T-helper 2 cell (primary cell): ENCODE results near the gene DOCK2.

Experiments used
- DNase-seq, 5 experiments: peaks; one replicate each; pipeline versions ENCODE4 v3.0.0 to v3.0.0-alpha.2; 2012 to 2022

DOCK2 gene

DNA sequence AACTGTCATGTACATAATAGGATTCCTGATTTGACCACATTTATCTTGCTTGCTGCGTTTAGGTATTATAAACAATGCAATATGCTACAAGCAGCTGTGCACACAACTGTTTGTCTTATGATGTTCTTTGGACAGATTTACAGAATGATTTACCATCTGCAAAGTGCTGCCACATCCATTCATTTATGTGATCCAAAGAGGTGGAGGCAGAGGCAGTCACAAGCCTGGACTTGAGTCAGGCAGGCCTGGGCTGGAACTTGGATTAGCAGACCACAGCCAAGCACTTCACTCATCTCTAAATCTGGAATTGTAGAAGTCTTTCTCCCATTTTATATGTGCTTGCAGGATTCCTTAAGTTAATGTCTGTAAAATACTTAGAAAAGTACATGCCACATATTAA lies 194.3 kb downstream of the DOCK2 start:
- DNase-seq: no peak

DNA sequence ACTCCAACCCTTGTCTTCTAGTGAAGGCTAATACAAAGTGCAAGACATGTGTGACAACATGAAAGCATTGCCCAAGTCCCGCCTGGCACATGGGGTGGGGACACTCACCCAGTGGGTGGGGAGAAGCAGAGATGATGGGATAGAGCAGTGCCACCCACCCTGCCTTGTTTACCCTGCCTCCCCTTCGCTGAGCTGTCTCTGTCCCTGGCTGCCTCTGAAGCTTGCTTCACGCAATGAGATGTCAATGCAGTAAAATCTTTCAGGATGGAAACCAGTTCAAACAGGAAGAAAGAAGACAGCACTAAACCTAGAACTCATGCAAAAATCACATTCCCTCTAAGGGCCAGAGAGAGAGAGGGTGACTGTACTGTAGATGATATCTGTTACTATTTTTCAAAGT lies 195.2 kb downstream of the DOCK2 start:
- DNase-seq: peak in 1 of 5 experiments; percentile 35

DNA sequence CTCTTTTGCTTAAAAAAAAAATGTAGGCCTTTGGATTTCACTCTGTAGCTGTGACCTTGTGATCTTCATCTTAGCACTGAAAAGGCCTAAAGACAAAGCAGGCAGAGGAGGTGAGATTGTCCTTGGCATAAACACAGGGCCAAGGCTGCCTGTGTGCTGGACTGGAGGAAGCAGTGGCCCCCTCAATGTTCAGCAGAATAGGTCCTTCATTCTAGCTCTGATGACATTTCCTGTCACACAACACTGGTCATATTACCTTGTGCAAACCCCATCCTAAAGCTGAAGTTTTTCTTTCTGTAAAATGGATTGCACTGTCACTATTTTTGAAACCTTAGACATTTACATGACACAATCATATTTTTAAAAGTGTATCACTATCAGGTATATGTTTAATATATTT lies 195.8 kb downstream of the DOCK2 start:
- DNase-seq: peak in 1 of 5 experiments; percentile 21

DNA sequence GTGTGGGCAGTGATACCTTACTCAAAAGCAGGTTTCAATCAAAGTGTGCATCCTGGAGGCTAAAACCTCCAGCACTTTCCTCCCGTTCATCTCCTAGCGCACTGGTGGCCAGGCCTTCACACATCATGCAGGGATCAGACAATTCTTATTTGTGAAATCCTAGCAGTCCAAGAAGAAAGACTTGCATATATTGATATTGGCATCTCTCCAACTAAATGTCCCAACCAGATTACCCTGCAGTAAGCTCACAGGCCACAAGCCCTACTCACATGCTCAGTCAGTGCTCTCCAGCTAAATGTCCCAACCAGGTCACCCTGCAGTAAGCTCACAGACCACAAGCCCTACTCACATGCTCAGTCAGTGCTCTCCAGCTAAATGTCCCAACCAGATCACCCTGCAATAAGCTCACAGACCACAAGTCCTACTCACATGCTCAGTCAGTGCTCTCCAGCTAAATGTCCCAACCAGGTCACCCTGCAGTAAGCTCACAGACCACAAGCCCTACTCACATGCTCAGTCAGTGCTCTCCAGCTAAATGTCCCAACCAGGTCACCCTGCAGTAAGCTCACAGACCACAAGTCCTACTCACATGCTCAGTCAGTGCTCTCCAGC lies 196.7 kb downstream of the DOCK2 start:
- DNase-seq: peak in 1 of 5 experiments; percentile 55

DNA sequence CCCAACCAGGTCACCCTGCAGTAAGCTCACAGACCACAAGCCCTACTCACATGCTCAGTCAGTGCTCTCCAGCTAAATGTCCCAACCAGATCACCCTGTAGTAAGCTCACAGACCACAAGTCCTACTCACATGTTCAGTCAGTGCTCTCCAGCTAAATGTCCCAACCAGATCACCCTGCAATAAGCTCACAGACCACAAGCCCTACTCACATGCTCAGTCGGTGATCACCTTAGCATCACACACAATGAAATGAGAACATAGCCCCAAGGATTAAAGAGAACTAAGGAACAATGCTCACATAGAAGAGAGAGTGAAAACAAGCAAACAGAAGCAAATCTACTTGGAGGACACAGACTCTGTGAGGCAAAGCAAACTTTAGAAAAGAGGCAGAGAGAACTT lies 197.5 kb downstream of the DOCK2 start:
- DNase-seq: peak in 1 of 5 experiments; percentile 77

DNA sequence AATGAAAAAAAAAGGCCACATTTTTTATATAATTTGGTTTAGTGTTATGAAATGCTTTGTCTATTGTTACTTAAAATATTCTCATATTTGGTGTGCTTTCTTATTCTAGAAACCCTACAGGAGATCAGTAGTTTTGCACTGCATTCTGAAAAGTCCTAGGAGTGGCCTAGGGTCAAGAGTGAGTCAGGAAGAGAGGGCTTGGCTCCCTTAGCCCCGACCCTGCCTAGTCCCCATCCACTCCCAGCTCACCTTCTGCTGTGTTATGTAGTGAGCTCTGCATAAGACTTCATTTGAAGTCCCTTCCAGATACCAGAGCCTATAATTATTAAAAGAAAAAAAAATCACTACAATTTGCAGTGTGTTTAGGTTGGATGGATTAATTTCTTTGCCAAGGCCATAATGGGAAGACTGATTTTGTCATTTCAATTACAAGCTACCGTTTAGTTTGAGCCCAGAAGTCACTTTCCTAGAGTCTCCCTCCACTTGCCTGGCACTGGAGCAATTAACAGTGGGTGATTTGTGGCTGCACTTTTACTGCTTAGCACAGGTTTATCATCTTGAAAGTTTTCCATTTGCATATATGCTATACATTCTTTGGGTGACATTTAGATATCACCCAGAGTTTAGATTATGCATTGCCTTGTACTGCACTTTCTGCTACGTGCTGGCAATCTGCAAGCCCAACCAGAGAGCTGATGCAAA lies 199.9 kb downstream of the DOCK2 start:
- DNase-seq: peak in 1 of 5 experiments; percentile 11

DNA sequence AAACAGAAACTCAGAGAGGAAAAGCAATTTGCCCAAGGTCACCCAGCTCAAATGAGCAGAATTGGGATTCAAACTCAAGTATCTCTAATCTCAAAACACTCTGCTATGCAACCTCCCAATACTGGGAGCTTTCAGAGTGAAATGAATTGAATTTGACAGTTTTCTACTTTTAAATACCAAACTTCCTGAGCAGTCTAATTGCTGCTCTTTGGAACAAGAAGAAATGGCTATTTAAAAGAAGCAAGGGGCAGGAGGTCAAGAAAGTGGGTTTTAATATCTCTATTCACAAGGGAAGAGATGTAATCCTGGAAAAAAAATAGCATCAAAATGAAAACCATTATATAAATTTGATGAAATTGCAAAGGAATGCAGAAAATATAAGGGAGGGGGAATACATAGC lies 200.6 kb downstream of the DOCK2 start:
- no peak for DNase-seq

DNA sequence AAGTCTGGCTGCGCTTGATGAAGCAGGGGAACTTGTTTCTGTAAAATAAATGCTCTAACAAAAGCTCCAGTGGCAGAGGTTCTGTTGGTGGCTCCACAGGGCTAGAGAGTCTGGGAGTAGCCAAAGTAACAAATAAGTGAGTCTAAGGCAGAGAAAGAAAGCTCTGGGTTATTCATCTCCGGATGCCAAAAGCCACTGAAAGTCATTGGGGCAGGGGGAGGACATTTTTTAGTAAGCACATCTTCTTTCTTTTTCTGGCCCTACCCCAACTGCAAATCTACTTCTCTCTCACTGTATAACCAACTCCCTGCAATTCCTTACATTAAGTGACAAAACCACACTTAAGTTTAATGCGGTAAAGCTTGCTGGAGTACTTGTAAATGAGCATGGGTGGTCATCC lies 201.6 kb downstream of the DOCK2 start:
- DNase-seq: peak in 1 of 5 experiments; percentile 81

DNA sequence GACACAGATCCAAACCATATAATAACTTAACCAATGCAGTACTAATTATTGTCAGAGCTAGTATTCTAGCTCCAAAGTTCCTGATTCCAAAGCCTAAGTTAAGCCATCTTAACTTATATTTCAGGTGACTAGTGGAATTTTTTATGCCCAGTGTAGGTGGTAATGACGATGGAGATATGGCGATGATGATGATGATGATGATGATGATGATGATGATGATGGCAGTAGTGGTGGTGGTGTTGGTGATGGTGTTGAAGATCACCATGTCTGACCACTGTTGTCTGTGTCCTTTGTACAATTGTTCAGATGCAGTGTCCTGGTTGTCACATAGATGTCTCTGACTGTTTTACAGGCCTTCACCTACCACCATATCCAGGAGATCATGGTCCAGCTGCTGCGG lies 203.3 kb downstream of the DOCK2 start:
- no peak for DNase-seq

DNA sequence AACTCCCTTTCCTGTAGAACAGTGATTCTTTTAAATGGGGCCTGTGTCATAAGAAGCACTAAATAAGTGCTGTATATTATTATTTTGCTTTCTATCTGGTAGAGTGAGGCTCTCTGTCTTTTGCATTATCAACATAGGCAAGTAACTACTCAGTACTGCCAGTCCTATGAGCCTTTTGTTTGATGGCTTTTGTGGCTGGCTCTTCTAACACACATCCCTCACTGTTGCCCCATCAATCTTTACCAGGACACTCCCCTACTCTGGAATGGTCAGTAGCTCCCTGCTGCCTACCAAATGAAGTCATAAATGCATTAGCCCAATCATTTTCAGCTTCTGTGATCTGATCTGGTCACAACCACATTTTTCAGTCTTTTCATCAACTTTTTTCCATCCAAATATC lies 205.6 kb downstream of the DOCK2 start:
- DNase-seq: no peak

DNA sequence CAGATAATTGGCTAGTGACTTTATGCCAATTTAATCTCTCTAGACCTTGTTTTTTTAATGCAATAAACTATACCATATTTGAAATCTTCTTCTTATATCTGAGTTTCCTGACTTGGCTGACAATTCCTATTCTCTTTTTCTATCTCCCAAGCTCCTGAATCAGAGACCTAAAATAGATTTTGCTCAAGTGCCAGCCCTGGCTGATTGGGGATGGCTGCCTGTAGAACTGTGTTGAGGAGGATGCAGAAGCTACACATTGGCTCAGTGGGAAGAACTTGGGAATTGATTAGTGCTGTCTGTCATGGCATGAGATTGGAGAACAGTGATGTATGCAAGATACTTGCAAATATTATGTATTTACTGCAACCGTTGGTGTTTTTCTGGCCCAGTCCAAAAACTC lies 210.4 kb downstream of the DOCK2 start:
- no peak for DNase-seq

DNA sequence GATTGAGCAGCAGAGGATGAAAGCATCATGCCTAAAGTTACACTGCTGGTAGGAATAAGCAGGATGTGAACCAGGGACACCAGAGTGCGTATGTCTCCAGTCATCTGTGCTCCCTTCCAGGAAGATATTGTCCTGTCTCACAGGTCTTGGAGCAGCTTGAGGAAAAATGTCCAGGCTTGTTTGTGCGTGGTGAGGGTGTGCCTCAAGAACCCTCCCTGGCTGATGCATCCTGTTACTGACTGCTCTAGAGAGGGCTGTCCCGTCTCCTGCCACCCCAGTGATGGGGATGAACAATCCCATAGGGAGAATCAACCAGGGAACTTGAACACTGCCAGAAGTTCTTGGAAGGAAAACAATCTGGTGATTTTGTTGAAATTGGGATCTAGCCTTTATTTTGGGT lies 211.2 kb downstream of the DOCK2 start:
- DNase-seq: no peak

DNA sequence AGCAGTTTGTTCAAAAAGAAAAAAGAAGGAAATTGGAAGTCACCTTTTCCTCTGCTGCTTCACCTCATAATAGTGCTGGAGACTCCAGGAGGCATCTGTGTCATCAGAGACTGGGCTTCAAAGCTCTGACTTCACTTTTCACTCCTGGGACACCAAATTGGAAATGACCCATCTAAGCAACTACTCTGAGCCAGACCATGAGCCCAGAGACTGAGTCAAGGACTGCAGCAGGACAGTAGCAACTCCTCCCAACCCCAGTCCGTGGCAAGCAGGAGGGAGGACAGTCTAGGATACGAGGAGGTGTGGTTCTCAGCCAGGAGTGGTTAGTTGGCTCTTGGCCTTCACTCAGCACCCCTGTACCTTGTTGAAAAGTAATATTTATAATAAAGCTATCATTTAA lies 211.7 kb downstream of the DOCK2 start:
- DNase-seq: no peak

DNA sequence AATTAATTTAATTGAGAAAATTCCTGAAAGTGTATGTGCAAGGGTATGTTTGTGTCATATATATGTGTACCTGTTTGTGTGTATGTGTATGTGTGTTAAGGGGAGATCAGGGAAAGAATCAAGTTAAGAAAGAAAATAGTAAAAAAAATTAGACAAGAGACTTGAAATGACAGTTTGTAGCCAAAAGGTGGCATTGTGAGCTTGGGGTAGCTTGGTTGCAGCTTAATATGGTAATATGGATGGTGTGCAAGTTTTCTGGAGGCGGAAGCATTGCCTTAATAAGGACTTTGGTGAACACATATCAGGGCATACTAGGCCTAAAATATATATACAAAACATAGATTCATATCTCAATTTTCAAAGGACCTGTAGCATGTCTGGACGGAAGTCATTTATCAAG lies 213.3 kb downstream of the DOCK2 start:
- no peak for DNase-seq

DNA sequence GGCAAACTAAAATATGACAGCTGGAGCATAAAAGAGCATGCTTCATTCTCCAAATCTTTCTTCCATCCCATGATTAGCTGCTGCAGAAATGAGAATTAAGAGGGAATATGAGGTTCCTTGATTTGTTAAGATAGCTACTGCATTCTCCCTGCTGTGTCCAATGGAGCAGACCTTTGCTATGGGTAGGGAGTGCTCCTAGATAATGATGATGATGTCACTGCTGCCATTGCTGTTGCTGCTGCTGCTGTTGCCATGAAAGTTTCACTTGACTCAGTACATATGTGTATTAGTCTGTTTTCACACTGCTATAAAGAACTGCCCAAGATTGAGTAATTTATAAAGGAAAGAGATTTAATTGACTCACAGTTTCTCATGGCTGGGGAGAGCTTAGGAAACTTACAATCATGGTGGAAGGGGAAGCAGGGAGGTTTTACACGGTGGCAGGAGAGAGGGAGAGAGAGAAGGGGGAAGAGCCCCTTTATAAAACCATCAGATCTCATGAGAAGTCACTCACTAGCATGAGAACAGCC lies 214.3 kb downstream of the DOCK2 start:
- no peak for DNase-seq

DNA sequence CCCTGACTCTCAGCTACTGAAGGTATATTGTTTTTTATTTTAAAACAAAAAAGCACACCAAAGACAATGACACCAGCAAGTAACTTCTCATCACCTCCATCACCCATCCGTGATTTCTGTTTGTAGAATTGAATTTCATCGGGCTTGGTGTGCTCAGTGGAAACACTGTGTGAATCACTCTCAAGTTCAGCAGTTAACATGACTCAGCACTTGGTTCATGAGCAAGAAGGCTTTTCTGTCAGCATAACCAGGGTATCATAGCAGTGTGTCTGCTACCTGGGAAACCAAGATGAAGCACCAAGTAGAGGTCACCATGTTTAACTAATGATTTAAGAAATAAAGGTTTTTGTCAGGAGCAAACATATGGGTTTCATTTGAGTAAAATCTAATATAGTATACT lies 219.5 kb downstream of the DOCK2 start:
- peak in 1 of 5 experiments; percentile 17 for DNase-seq

DNA sequence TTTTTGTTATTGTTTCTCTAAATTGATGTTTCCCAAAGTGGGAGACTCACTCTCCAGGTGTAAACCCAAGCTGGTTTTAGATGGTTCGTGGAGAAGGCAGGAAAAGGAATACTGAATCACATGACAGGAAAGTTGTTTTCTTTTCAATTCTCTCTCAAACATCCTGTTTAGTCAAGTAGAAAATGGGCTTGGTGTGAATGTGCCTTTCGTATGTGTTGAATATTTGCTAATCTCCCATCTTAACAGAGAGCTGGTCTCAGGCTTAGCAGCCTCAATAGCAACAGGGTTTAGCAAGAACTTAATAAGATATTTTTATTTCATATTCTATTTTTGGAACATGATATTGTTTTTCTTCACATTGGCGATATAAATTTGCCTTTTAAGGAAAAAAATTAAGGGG lies 223.5 kb downstream of the DOCK2 start:
- peak in 1 of 5 experiments; percentile 48 for DNase-seq

DNA sequence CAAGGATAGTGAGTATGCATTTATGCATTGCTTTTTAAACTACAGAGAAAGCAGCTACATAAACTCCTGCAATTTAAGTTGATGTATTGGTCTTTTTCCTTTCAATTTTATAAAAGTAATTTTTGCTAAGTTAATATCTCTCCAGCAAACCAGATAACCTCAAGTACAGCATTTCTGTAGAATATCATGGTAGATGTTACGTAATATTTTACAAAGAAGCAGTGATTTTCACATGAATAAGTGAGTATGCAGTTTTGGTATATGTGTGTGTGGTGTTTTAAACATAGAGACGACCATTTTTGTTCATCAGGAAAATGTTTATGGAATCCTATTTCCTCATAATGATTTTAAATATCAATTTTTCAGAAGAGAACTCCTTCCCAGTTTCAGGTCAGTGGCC lies 224.4 kb downstream of the DOCK2 start:
- no peak for DNase-seq

DNA sequence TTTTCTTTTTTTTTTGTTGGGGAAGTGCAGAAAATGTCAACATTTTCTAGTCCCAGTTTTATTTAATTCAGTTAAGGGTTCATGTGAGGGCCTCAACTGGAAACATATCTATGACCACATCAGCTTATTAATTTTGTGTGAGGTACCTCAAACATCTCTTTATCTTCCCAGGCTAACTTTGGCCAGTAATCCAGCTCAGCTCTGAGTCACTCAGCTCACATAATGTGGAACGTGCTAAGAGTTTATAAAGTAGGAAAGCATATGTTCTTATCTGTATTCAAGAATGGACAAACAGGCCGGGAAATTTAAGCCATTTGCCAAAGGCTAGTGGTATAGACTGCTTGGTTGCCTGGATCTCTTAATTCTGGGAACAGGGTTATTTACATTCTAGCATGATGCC lies 224.9 kb downstream of the DOCK2 start:
- no peak for DNase-seq

DNA sequence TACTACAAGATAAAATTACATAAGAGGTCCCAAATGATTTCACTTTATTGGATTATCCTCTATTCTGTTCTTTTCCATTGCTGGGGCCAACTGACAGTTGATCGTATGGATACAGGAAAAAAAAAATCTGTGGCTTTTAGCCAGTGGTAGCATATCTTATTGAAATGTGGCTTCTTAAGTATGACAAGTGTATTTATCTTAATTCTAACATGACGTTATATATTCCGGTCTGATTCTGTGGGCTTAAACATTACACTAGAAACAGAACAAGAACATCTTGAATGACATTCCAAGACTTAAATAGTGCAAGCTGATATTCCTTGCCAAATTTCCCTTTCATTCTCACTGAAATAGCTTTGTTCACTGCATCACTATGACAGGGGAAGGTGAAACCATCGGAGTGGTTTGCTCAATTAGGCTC lies 225.3 kb downstream of the DOCK2 start:
- no peak for DNase-seq

DNA sequence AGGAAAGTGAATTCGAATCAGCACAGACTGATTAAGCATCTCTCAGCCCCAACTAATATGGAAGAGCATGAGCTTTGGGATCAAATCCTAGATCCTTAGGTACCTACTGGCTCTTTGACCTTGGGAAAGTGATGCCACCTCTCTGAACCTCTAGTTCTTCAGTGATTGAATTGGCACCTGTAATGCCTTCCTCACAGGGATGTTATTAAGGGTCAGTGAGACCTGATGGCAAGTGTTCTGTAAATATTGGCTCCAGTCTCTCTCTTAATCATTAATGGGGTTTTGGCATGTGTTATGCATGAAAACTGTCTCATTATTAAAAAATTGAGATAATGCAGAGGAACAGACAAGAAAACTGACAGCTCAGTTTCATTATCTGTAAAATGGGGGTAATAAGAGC lies 227.4 kb downstream of the DOCK2 start:
- no peak for DNase-seq

DNA sequence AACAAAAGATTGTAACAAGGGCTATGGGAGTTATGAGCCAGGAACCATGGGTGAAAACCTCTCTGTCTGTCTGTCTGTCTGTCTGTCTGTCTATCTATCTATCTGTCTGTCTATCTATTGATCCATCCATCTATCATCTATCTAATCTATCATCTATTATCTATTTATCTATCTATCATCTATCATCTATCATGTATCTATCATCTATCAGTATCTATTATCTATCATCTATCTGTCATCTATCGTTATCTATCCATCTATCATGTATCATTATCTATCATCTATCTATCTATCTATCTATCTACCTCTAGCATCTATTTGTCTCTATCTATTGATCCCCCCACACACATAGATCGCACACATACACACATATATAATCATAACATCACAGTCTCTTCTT lies 230.3 kb downstream of the DOCK2 start:
- no peak for DNase-seq

DNA sequence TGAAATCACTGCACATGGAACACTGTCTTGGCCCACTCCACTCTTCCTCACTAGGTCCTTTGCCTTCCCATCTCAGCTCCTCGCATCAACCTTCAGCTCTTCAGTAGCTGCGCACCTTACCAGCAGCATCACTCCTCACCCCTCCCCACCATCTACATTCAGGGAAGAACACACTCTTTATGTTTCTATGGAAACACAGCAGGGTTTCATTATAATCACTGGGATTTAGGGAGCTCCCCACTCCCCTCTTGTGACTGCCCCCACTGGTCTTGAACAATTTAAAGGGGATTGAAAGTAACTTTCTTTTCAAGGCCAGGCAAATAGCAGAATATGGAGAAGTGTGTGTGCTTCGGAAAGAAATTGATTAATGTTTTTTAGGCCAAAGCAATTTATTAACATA lies 232.0 kb downstream of the DOCK2 start:
- DNase-seq: no peak

DNA sequence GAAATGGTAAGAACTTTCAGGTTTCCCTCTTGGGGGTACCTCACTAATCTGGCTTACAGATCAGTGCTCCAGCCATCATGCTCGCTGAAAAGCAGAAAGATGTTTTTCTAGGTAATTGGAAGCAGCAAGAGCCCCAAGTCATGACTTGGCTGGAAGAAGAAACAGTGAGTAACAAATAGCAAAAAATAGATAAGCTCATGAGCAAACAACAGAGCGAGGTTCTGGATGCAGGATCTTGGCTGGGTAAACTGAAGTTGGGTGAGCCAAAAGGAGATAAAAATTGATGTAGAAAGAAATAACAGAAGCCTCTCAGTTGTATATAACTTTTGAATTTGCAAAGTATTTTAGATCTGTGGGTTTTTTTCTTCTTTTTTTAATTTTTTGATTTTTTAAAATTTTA lies 233.1 kb downstream of the DOCK2 start:
- no peak for DNase-seq
